ENCODE measurements around the gene TMBIM1.

The TMBIM1 gene

DNA sequence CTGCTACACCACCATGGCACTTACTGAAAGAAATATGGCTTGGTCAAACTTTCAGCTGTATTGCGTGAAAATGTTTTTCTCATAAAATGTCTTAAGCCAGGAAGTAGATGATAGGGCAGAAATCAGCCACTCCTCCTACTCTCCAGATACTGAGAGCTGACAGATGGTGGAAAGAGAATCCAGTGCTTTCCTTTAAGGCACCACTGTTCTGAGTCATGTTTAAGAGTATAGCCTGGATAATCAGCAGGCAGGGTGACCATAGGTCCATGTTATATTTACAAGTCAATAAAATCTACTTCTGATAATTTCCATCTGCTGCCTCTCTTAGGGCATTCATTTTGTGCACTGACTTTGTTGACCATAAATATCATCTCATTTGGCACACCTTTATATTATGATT is 53.4 kb downstream of the TMBIM1 start:
- H3K9me3 Mint-ChIP-seq, result no peaks in the 10 kb centered on the region
- ATAC-seq, result no peak

DNA sequence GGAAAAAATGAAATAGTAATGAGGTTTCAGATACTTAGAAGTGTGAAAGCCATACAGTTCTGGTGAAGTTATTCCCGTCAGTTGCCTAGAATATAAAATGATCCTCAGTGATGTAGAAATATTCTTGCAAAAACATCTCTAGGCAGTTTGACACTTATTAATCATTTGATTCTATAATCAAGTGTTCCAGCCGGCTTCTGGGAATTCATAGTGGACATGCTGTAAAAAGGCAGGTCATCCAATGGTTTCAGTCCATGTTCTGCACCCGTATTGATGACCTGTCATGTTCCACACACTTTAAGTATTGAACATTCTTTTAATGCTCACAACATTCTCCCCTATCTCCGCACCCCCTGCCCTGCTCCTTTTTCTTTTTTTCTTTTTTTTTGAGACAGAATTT is 55.5 kb downstream of the TMBIM1 start:
- Mint-ChIP-seq H3K36me3 (peaks cover 100% of the 10 kb centered on the region), H3K4me1 (peaks cover 17% of the 10 kb centered on the region), H3K4me3 (no peak overlapping the region), H3K9me3 (no peaks in the 10 kb centered on the region), H3K27ac (no peak overlapping the region)
- ATAC-seq (no peak), DNase-seq (ENCODE audit: low spot score in 2 of 2) (no peak)

More for the DNA sequence above, 53.4 kb downstream of the TMBIM1 start:
- Mint-ChIP-seq H3K27ac (peak overlapping the region; percentile 48), H3K4me1 (peaks cover 11% of the 10 kb centered on the region), H3K36me3 (peaks cover 100% of the 10 kb centered on the region), H3K4me3 (no peak overlapping the region)
- DNase-seq (ENCODE audit: low spot score in 2 of 2), result no peak

DNA sequence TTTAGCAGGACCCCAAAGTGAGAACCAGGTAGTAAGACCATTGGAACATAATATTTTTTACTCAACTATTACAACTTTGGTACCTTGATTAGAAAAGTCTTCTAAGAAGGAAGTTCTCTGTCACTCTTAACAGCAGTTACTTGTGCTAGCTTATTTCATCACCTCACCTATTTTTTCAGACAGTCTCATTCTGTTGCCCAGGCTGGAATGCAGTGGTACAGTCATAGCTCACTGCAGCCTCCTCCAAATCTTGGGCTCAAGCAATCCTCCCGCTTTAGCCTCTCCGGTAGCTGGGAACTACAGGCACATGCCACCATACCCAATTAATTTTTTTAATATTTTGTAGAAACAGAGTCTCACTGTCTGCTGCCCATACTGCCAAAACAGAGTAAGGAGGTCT is 57.3 kb downstream of the TMBIM1 start:
- no peak overlapping the region for H3K4me3 Mint-ChIP-seq

DNA sequence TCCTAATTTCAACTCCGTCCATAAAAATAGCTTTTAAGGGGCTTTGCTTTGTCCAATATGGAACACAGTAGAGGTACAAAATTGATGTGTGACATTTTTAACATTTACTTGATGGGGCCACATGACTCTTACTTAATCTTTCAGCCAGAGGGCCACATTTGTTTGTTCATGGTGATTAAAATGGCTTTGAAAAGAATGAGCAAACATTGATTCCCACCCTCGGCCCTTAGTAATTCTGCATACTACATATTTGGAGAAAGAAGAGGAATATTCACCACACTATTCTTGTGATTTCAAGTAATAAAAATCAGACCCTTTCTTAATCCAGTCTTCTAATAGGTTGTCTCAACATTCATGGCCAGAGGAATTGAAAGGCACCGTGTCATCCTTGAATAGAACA is 57.8 kb downstream of the TMBIM1 start:
- DNase-seq (ENCODE audit: low spot score in 2 of 2) (no peak), ATAC-seq (no peak)
- Mint-ChIP-seq H3K4me3 (no peak overlapping the region), H3K36me3 (peaks cover 100% of the 10 kb centered on the region), H3K9me3 (no peaks in the 10 kb centered on the region), H3K4me1 (peaks cover 31% of the 10 kb centered on the region), H3K27ac (no peak overlapping the region)

More for the DNA sequence above, 57.3 kb downstream of the TMBIM1 start:
- ATAC-seq (no peak), DNase-seq (ENCODE audit: low spot score in 2 of 2) (no peak)
- peaks cover 100% of the 10 kb centered on the region for H3K36me3 Mint-ChIP-seq
- no peaks in the 10 kb centered on the region for H3K9me3 Mint-ChIP-seq
- peaks cover 31% of the 10 kb centered on the region for H3K4me1 Mint-ChIP-seq
- peak overlapping the region; percentile 10 for H3K27ac Mint-ChIP-seq

DNA sequence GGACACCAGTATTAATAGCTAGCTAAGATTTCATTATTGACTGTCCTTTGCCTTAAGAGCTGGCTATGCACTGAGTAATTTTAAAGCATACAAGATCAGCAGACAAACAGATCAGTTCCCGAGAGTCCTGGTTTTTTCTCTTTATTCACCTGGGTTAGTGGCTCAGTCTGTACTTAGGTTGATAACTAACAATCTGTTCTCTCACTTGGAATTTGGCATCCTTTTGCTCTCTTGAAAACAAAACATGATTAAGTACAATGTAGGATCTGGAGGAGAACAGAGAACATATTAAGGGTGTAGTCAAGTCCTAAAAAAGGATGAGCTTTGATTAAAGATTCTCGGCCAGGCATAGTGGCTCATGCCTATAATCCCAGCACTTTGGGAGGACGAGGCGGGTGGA is 58.8 kb downstream of the TMBIM1 start:
- H3K4me3 Mint-ChIP-seq, result no peak overlapping the region
- no peak for ATAC-seq

DNA sequence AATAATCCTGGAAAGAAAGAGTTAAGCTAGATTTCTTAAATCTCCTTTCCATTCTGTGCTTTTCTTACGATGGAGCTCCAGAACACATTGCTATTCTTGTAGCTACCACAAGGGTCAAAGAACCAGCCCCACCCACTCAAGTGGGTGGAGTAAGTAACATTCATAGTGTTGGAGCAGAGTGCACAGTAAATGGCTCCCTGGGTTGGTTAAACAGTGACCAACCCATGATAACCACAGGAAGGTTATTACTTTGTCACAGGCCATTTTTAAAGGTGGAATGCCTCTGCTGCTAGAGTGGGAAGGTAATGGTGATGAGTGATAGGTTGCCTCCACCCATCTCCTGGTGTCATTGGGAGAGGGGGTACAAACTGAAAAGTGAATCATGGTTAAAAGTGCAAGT is 61.4 kb downstream of the TMBIM1 start:
- DNase-seq (ENCODE audit: low spot score in 2 of 2), result peak; percentile 14 to 63
- Mint-ChIP-seq H3K4me1 (peaks cover 63% of the 10 kb centered on the region), H3K27ac (peak overlapping the region; percentile 52), H3K4me3 (peak overlapping the region; percentile 48), H3K36me3 (peaks cover 100% of the 10 kb centered on the region), H3K9me3 (no peaks in the 10 kb centered on the region)
- peak; percentile 90 for ATAC-seq

More for the DNA sequence above, 58.8 kb downstream of the TMBIM1 start:
- H3K9me3 Mint-ChIP-seq, result no peaks in the 10 kb centered on the region
- H3K36me3 Mint-ChIP-seq, result peaks cover 100% of the 10 kb centered on the region
- peak overlapping the region; percentile 83 for H3K27ac Mint-ChIP-seq
- peaks cover 40% of the 10 kb centered on the region for H3K4me1 Mint-ChIP-seq
- no peak for DNase-seq (ENCODE audit: low spot score in 2 of 2)

DNA sequence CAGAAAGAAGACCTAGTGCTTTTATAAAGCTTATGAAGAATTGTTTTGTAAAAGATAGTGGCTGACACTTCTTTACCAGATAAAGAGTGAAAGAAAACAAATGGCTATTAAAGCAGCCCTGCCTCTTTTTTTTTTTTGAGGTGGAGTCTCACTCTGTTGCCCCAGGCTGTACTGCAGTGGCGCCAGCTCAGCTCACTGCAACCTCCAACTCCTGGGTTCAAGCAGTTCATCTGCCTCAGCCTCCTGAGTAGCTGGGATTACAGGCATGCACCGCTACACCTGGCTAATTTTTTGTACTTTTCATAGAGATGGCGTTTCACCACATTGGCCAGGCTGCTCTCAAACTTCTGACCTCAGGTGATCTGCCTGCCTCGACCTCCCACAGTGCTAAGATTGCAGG is 62.5 kb downstream of the TMBIM1 start:
- peaks cover 74% of the 10 kb centered on the region for H3K4me1 Mint-ChIP-seq
- H3K27ac Mint-ChIP-seq, result no peak overlapping the region
- H3K4me3 Mint-ChIP-seq, result peak overlapping the region; percentile 48
- ATAC-seq (no peak), DNase-seq (ENCODE audit: low spot score in 2 of 2) (no peak)
- H3K9me3 Mint-ChIP-seq, result no peaks in the 10 kb centered on the region
- H3K36me3 Mint-ChIP-seq, result peaks cover 100% of the 10 kb centered on the region

DNA sequence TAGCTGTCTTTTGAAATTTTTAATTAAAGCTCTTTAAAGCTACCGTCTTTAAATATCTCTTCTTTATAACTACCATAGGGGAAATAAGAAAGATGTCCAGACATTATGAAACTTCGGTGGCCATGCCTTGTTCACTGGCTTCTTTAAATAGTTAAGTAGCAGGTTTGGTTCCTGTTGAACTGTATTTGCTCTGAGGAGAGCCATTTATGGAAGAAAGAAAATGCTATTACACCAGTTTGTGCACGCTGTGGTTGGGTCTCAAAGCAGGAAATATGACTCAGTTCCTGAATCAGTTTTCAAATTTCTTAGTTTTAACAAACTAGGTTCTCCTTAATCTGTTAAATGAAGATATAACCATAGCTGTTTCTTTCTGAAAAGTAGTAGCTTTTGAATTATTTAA is 63.1 kb downstream of the TMBIM1 start:
- H3K27ac Mint-ChIP-seq, result peak overlapping the region; percentile 55
- H3K9me3 Mint-ChIP-seq, result no peaks in the 10 kb centered on the region
- peak overlapping the region; percentile 48 for H3K4me3 Mint-ChIP-seq
- peak; percentile 89 for ATAC-seq
- H3K4me1 Mint-ChIP-seq, result peaks cover 79% of the 10 kb centered on the region
- peak in 1 of 2 donors; percentile 58 for DNase-seq (ENCODE audit: low spot score in 2 of 2)
- H3K36me3 Mint-ChIP-seq, result peaks cover 100% of the 10 kb centered on the region

DNA sequence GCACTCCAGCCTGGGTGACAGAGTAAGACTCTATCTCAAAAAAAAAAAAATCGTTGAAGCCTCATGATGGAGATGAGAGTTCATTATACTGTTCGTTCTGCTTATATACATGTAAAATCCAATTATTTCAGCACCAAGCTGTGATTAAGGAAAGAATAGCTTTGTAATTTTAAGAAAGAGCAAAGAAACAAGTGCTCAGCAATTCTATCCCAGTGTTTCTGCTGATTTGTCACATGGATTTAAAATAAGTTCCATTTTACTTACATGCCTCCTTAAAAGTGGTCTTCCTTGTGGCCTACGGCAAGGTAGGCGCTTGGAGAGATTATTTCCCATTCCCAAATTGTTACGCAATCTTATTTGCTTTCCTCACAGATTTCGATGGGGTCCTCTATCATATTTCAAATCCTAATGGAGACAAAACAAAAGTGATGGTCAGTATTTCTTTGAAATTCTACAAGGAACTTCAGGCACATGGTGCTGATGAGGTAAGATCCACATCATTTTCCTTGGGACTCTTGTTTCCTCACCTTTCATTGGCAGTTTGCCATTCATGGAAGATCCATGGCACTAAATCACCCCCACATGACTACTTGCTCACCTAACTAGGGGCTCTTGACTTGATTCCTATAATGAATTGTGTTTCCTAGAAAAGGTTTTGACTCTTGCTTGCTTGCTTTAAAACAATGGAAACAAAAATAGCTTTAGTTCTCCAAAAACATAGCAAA is 63.8 kb downstream of the TMBIM1 start:
- Mint-ChIP-seq H3K36me3 (peaks cover 100% of the 10 kb centered on the region), H3K27ac (peak overlapping the region; percentile 55)
- no peak for ATAC-seq

DNA sequence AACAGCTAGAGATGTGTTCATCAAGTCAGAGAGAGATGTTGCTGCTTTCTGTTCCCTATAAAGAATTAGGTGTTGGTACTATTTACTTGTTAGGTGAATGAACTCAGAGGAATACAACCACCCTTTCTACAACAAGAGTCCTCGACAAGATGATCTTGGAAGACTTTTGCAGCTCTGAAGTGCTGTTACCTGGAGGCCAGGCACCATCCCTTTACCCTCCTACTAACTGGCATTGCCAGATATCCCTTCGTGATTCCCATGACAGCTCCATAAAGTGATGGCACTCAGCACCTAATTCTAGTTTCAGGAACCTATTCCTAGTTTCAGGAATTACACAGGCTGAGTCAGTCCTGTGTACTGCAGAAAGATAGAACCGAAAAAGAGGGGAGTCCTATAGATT is 65.4 kb downstream of the TMBIM1 start:
- Mint-ChIP-seq H3K9me3 (no peaks in the 10 kb centered on the region), H3K27ac (no peak overlapping the region), H3K4me1 (peaks cover 85% of the 10 kb centered on the region), H3K4me3 (no peak overlapping the region), H3K36me3 (peaks cover 100% of the 10 kb centered on the region)
- ATAC-seq (no peak), DNase-seq (ENCODE audit: low spot score in 2 of 2) (no peak)

More for the DNA sequence above, 63.8 kb downstream of the TMBIM1 start:
- Mint-ChIP-seq H3K9me3 (no peaks in the 10 kb centered on the region), H3K4me1 (peaks cover 77% of the 10 kb centered on the region), H3K4me3 (peak overlapping the region; percentile 48)
- no peak for DNase-seq (ENCODE audit: low spot score in 2 of 2)
